GM12891 (cell line): ENCODE measurements around the gene TEAD4.

Source experiments
- PAX5 ChIP-seq: IDR thresholded peaks from 2 replicates; pipeline ENCODE4 v1.6.1; 2011; ENCODE audit warnings: low read length, moderate library complexity, mild to moderate bottlenecking; ENCODE audit not compliant: insufficient read depth, severe bottlenecking
- POLR2A ChIP-seq: IDR thresholded peaks from 2 replicates; pipeline ENCODE4 v1.6.1; 2011; ENCODE audit warnings: low read depth, low read length, control low read depth
- POLR2AphosphoS5 ChIP-seq: IDR thresholded peaks from 2 replicates; pipeline ENCODE4 v1.6.1; 2011; ENCODE audit warnings: low read depth, low read length, control low read depth
- POU2F2 ChIP-seq: IDR thresholded peaks from 2 replicates; pipeline ENCODE4 v1.6.1; 2011; ENCODE audit warnings: low read depth, mild to moderate bottlenecking, control low read depth, low read length, moderate library complexity
- SPI1 ChIP-seq: IDR thresholded peaks from 2 replicates; pipeline ENCODE4 v1.6.1; 2011; ENCODE audit warnings: low read depth, low read length, control low read depth
- TAF1 ChIP-seq: IDR thresholded peaks from 2 replicates; pipeline ENCODE4 v1.6.1; 2011; ENCODE audit warnings: low read depth, low read length, control low read depth

DNA sequence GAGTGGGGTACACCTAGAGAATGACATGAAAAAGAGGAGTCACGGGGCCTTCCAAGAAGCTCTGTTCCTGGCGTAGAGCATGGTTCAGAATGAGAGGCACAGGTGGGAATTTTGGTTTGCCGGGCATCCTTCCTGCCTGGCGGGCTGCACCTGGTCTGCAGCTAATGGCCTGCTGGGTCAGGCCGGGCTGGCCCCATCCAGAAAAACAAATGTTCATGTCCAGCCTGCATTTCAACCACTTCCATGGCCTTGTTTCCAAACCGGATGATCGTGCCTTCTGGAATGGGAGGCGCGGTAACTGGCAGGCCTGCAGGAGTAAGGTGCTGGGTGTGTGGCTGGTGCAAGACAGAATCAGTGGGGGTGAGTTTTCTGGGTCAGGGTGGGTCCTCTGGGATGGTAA is 14.4 kb downstream of the TEAD4 start:
- TF ChIP-seq TAF1 (no peak), POLR2AphosphoS5 (no peak), POLR2A (no peak), POU2F2 (no peak), PAX5 (no peak), SPI1 (no peak)
